Spleen (tissue), 7 donors: Measurements from ENCODE around the gene MAP4K4.
A peak's percentile ranks its signal among the peaks of the same experiment; 100 is the strongest.

Experiments
- POLR2A ChIP-seq, 3 donors: fragments of 450-650 bp; IDR thresholded peaks; one replicate each; pipeline ENCODE4 v1.5.1; 2017; ENCODE audit warnings: antibody characterized with exemption in 3 of 3, mild to moderate bottlenecking in 1 of 3
- POLR2AphosphoS5 ChIP-seq, 3 donors: sonication (generic); formaldehyde crosslinking; IDR thresholded peaks; one replicate each; pipeline ENCODE4 v1.5.1; 2017; ENCODE audit warnings: antibody characterized with exemption in 3 of 3
- TF ChIP-seq, protein P1 (sequence below), 11 experiments: fragments of 200-600 bp in 7 of 11; fragments of 450-650 bp in 4 of 11; sonication (generic) in 4 of 11; IDR thresholded peaks in 8 of 11; conservative IDR thresholded peaks in 3 of 11; 1 replicate in 7 of 11; 2 replicates in 4 of 11; pipeline versions ENCODE4 v1.4.0 to v1.8.0; 2016 to 2021; ENCODE audit warnings: antibody characterized with exemption in 11 of 11, inconsistent platforms in 4 of 11, mild to moderate bottlenecking in 1 of 11
- donor health status: DM: no; HTN: no; CAD: no; lungs with moderate emphysema.
- donor health status: DM: no; HTN: no; CAD: no.
- donor health status: DM: no; HTN: no; CAD: no.

DNA sequence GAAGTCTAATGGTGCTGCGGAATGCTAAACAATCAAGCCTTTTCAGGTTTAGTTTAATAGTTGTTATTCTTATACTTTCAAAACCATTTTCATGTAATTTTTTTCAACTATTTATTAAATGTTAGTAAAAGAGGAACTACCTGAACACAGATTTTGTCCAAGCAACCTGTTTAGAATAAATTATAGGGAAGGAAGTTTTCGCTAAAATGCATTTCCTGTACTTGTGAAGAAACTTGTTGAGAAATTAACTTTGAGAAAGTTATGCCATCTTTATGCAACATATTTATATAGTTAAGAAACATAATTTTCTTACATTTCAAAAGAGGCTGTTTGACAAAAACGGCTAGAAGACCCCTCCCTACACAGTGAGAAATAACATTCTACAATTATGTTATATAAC, 16.6 kb downstream of the MAP4K4 start:
- TF ChIP-seq, protein P1, sequence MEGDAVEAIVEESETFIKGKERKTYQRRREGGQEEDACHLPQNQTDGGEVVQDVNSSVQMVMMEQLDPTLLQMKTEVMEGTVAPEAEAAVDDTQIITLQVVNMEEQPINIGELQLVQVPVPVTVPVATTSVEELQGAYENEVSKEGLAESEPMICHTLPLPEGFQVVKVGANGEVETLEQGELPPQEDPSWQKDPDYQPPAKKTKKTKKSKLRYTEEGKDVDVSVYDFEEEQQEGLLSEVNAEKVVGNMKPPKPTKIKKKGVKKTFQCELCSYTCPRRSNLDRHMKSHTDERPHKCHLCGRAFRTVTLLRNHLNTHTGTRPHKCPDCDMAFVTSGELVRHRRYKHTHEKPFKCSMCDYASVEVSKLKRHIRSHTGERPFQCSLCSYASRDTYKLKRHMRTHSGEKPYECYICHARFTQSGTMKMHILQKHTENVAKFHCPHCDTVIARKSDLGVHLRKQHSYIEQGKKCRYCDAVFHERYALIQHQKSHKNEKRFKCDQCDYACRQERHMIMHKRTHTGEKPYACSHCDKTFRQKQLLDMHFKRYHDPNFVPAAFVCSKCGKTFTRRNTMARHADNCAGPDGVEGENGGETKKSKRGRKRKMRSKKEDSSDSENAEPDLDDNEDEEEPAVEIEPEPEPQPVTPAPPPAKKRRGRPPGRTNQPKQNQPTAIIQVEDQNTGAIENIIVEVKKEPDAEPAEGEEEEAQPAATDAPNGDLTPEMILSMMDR (IDR thresholded peaks at IDR 0.05 in 8 of 11, conservative IDR thresholded peaks at IDR 0.05 in 3 of 11) = no peak
- peak in 1 of 3 donors; percentile 18 for TF ChIP-seq POLR2AphosphoS5 (IDR thresholded peaks at IDR 0.05)
- TF ChIP-seq POLR2A (IDR thresholded peaks at IDR 0.05) = no peak
